Body of pancreas (tissue), 4 donors: ENCODE results near the gene RIMBP2.

Experiments
- POLR2A ChIP-seq, 3 donors: fragments of 450-650 bp; IDR thresholded peaks; one replicate each; pipeline ENCODE4 v1.6.1; 2016; ENCODE audit warnings: antibody characterized with exemption in 3 of 3, mild to moderate bottlenecking in 2 of 3
- TF ChIP-seq, protein P1 (sequence below), 7 experiments: fragments of 450-650 bp in 4 of 7; fragments of 200-600 bp in 3 of 7; sonication (generic) in 3 of 7; IDR thresholded peaks; one replicate each; pipeline ENCODE4 v1.5.1; 2016 to 2019; ENCODE audit warnings: antibody characterized with exemption in 7 of 7

DNA sequence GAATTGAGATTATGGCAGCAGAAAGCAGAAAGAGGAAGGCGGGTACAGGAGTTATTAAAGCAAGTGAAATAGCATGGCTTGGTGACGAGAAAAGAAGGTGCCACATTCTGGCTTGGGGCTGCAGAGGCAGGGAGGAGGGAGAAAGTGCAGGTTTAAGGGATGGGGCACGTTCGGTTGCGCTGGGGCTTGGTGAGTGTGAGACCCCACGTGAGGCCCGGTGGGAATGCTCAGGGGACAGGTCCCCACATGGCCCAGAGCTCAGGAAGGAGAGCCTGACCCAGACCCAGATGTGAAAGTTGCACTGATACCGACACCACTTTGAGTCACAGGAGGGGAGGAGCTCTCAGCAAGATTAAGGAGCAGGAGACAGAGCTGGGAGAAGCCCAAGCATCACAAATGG, 191.3 kb downstream of the RIMBP2 start:
- TF ChIP-seq, protein P1, sequence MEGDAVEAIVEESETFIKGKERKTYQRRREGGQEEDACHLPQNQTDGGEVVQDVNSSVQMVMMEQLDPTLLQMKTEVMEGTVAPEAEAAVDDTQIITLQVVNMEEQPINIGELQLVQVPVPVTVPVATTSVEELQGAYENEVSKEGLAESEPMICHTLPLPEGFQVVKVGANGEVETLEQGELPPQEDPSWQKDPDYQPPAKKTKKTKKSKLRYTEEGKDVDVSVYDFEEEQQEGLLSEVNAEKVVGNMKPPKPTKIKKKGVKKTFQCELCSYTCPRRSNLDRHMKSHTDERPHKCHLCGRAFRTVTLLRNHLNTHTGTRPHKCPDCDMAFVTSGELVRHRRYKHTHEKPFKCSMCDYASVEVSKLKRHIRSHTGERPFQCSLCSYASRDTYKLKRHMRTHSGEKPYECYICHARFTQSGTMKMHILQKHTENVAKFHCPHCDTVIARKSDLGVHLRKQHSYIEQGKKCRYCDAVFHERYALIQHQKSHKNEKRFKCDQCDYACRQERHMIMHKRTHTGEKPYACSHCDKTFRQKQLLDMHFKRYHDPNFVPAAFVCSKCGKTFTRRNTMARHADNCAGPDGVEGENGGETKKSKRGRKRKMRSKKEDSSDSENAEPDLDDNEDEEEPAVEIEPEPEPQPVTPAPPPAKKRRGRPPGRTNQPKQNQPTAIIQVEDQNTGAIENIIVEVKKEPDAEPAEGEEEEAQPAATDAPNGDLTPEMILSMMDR (IDR thresholded peaks at IDR 0.05), result no peak
- no peak for TF ChIP-seq POLR2A (IDR thresholded peaks at IDR 0.05)
